ENCODE measurements around the gene SOCS3.

The SOCS3 gene

DNA sequence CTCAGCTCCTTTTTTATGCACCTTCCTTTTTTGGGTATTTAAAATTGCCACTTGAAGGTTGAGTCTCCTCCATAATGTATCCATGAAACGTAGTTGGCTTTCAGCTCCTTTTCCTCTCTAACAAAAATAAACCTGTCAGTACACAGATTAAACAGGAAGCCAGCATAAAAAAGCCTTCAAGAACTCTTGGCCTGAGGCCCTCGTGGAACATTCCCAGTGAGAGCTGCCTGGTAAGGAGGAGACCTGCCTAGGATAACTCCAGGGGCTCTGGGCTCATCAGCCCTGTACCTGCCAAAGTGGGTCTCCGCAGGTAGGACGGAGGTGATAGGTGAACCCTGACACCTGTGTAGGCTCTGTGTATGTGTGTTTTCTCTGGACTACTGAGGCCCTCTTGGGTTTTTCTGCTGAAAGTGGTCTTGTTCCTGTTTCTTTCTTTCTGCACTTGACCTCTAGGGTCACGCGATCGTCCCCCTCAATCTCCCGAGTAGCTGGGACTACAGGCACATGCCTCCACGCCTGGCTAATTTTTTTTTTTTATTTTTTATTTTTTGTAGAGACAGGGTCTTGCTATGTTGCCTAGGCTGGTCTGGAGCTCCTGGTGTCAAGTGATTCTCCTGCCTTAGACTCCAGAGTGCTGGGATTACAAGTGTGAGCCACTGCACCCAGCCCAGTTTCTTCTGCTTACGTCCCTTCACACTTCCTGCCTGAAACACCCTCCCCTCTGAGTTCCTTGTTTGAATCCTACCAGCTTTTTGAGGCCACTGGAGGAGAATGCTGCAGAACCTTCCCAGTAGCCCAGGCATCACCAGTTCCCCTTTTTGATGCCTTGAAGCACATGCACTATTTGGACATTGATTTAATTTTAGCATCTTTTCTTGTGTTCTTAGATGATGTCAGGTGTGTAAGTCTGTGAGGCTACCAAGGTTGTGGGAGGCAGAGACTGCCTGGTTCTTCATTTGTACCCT is 28.4 kb upstream of the SOCS3 start:
- DNase-seq (ENCODE audit: low read depth): peak; percentile 91
- peak overlapping the region; percentile 32 for H3K4me3 ChIP-seq (ENCODE audit: low read depth, low read length)
- TF ChIP-seq, protein P1, sequence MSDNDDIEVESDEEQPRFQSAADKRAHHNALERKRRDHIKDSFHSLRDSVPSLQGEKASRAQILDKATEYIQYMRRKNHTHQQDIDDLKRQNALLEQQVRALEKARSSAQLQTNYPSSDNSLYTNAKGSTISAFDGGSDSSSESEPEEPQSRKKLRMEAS (IDR thresholded peaks at IDR 0.05; ENCODE audit: low read depth, low read length): no peak; the same call in 1 of the 2 replicates
- no peak for TF ChIP-seq POLR2A (IDR thresholded peaks at IDR 0.05; ENCODE audit: extremely low read depth, insufficient read length)
- no peak for TF ChIP-seq MYC (IDR thresholded peaks at IDR 0.05; ENCODE audit: low read depth, low read length)
- TF ChIP-seq, protein P2, sequence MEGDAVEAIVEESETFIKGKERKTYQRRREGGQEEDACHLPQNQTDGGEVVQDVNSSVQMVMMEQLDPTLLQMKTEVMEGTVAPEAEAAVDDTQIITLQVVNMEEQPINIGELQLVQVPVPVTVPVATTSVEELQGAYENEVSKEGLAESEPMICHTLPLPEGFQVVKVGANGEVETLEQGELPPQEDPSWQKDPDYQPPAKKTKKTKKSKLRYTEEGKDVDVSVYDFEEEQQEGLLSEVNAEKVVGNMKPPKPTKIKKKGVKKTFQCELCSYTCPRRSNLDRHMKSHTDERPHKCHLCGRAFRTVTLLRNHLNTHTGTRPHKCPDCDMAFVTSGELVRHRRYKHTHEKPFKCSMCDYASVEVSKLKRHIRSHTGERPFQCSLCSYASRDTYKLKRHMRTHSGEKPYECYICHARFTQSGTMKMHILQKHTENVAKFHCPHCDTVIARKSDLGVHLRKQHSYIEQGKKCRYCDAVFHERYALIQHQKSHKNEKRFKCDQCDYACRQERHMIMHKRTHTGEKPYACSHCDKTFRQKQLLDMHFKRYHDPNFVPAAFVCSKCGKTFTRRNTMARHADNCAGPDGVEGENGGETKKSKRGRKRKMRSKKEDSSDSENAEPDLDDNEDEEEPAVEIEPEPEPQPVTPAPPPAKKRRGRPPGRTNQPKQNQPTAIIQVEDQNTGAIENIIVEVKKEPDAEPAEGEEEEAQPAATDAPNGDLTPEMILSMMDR (IDR thresholded peaks at IDR 0.05; ENCODE audit: low read depth, low read length): no peak

DNA sequence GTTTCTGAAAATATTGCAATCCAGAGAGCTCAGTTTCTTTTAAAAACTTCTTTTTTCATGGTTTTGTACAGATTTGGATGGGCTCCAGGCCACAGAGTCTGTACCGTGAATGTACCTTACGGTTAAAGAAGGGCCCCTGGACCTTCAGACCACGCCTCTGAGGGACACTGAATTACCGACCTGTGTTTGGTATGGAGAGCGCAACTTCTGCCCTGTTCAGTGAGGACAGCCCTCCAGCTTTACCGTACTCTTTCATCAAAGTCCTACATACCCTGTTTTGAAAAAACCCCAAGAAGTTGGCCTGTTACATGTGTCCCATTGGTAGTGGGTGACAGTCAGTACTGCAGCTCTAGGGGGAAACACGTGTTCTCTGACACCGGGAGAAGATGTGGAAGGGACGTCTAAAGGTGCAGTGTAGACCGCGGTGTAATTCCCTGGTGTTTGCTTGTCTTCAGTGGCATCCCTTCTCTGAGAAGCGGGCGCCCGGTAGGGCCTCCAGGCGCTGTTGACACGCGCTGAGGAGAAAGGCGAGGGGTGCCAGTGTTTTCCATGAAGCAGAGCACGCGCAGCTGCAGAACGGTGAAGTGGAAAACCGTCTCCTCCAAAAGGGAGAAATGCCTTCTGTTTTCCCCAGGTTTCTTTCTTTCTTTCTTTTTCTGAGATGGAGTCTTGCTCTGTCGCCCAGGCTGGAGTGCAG is 24.8 kb upstream of the SOCS3 start:
- H3K4me3 ChIP-seq (ENCODE audit: low read depth, low read length): peak overlapping the region; percentile 18
- TF ChIP-seq MYC (IDR thresholded peaks at IDR 0.05; ENCODE audit: low read depth, low read length) (no peak), POLR2A (IDR thresholded peaks at IDR 0.05; ENCODE audit: extremely low read depth, insufficient read length) (no peak)
- TF ChIP-seq, protein P2 (IDR thresholded peaks at IDR 0.05; ENCODE audit: low read depth, low read length): no peak
- TF ChIP-seq, protein P1 (IDR thresholded peaks at IDR 0.05; ENCODE audit: low read depth, low read length): no peak
- DNase-seq (ENCODE audit: low read depth): no peak

DNA sequence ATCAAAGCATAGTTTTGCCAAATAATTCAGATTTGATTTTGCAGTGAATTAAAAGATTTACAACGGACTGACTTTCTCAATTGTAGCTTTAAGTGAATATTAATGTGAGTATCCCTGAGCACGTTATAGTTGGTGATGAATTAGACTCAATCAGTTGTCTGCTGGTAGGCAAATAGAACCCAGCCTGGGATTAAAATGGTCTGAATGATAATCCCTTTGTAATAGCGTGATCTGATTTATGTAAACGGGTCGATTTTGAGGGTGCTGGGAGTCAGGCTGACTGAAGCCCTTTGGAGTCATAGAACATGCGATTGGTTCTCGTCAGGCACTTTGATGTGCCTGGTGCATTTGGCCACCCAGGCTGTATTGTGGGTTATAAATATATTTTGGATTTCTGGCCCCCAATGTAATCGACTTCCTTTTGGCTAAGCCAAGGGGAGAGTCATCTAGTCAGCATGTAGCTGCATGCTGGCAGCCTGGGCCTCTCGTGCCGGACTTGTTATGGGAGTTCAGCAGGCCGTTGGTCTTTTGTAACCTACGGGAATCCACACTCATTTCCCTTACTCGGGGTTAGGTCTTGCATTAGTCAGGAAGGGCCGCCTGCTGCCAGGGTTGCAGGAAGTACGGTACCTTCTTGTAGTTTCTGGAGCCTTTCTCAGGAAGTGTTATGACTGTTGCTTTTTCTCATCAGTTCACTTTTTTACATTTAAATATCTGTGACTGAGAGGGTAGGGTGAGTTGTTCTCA is 24.0 kb upstream of the SOCS3 start:
- peak; percentile 96 for DNase-seq (ENCODE audit: low read depth)

DNA sequence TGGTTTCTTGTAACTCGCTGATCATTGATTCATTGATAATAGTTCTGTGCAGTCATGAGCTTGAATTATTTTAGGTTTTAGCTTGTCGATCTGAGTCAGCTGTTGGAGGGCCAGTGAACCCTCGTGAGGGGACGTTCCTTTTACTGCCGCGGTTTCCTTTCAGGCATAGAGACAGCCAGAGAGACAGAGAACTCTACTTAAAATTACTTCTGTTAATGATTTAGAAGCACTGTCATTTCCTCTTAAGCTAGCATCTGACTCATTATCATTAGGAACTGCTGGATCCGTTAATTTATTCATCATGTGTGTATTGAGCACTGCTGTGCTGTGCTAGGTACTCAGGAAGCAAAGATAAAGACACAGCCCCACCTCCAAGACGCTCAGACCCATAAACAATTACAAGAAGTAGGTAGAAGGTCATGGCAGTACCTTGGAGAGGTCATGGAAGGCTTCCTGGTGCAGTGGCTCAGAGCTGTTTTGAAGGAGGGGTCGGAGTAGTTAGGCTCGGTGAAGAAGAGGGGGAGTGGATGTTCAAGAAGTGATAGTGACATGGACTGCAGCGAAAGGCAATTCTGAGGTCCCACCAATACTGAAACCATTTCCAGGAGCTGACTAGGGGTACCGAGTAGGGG is 21.8 kb upstream of the SOCS3 start:
- peak; percentile 60 for DNase-seq (ENCODE audit: low read depth)
- peak overlapping the region; percentile 55 for H3K4me3 ChIP-seq (ENCODE audit: low read depth, low read length)
- TF ChIP-seq MYC (IDR thresholded peaks at IDR 0.05; ENCODE audit: low read depth, low read length): no peak
- TF ChIP-seq POLR2A (IDR thresholded peaks at IDR 0.05; ENCODE audit: extremely low read depth, insufficient read length): no peak
- TF ChIP-seq, protein P2 (IDR thresholded peaks at IDR 0.05; ENCODE audit: low read depth, low read length): no peak
- TF ChIP-seq, protein P1 (IDR thresholded peaks at IDR 0.05; ENCODE audit: low read depth, low read length): no peak

More for the DNA sequence above, 24.0 kb upstream of the SOCS3 start:
- H3K4me3 ChIP-seq (ENCODE audit: low read depth, low read length): peak overlapping the region; percentile 18
- peak; percentile 72 for TF ChIP-seq MYC (IDR thresholded peaks at IDR 0.05; ENCODE audit: low read depth, low read length)
- TF ChIP-seq, protein P1 (IDR thresholded peaks at IDR 0.05; ENCODE audit: low read depth, low read length): peak; percentile 74
- TF ChIP-seq, protein P2 (IDR thresholded peaks at IDR 0.05; ENCODE audit: low read depth, low read length): no peak

DNA sequence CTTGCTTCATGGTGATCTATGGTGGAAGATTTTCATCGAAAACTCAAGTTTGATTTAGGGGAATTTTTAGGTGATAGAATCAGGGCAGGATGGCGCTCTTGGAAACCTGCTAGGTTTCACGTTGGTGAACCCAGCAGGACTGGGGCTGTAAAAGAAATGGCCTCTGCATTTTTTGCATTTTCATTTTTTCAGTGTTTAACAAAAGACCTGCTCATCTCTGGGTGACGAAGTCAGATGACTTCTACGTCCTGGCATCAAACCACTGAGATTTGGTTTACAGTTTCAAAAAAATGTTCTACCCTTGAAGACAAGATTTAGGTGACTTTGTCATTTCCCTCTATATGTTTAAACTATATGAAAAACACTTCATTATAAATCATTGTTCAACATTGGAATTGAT is 20.5 kb upstream of the SOCS3 start:
- no peak for DNase-seq (ENCODE audit: low read depth)
- TF ChIP-seq MYC (IDR thresholded peaks at IDR 0.05; ENCODE audit: low read depth, low read length) (no peak), POLR2A (IDR thresholded peaks at IDR 0.05; ENCODE audit: extremely low read depth, insufficient read length) (no peak)
- TF ChIP-seq, protein P1 (IDR thresholded peaks at IDR 0.05; ENCODE audit: low read depth, low read length): no peak
- TF ChIP-seq, protein P2 (IDR thresholded peaks at IDR 0.05; ENCODE audit: low read depth, low read length): no peak
- peak overlapping the region; percentile 81 for H3K4me3 ChIP-seq (ENCODE audit: low read depth, low read length)

All from NB4 (cell line).